Chondrocyte (in vitro differentiated cells): Measurements from ENCODE around the gene HS6ST3. TPM values are rescaled to one million over a fixed set of nuclear protein-coding genes. Genes with fewer than 3 reads are reported as not detected.

ENCODE experiments used
- DNase-seq: peaks from one replicate; pipeline ENCODE4 v3.0.0; 2021; ENCODE audit warnings: mixed read lengths, low spot score
- H3K27ac Mint-ChIP-seq: one replicate; pipeline ENCODE4 v1.8.0; 2021; ENCODE audit warnings: mild to moderate bottlenecking, moderate library complexity, mixed read lengths; ENCODE audit not compliant: unreplicated experiment
- H3K27me3 Mint-ChIP-seq: 2 replicates; pipeline ENCODE4 v1.8.0; 2021; ENCODE audit warnings: low read depth, mixed read lengths
- H3K36me3 Mint-ChIP-seq: 2 replicates; pipeline ENCODE4 v1.8.0; 2021; ENCODE audit warnings: low read depth, mixed read lengths
- H3K4me1 Mint-ChIP-seq: 2 replicates; pipeline ENCODE4 v1.8.0; 2021; ENCODE audit warnings: low read depth, mild to moderate bottlenecking, mixed read lengths
- H3K4me3 Mint-ChIP-seq: one replicate; pipeline ENCODE4 v1.8.0; 2021; ENCODE audit warnings: mild to moderate bottlenecking, moderate library complexity, mixed read lengths; ENCODE audit not compliant: unreplicated experiment
- H3K9me3 Mint-ChIP-seq: 2 replicates; pipeline ENCODE4 v1.8.0; 2021; ENCODE audit warnings: low read depth, mixed read lengths
- microRNA-seq: library from miRNA; unstranded; fragments of <30 nt; microRNA quantifications from one replicate; pipeline ENCODE4 v1.2.0, GENCODE V29; 2020; ENCODE audit warnings: borderline number of aligned reads
- total RNA-seq: library from RNA; stranded (reverse); gene quantifications from 3 replicates; pipeline ENCODE4 v1.2.1, GENCODE V29; 2021
- TF ChIP-seq, protein P1 (sequence below): fragments of 200-600 bp; sonication (generic); IDR thresholded peaks from 2 replicates; pipeline ENCODE4 v1.5.0; 2021; ENCODE audit warnings: antibody characterized with exemption, mild to moderate bottlenecking, moderate library complexity

Gene HS6ST3
- total RNA-seq, 1 donor from 2014 or later, result not detected

DNA sequence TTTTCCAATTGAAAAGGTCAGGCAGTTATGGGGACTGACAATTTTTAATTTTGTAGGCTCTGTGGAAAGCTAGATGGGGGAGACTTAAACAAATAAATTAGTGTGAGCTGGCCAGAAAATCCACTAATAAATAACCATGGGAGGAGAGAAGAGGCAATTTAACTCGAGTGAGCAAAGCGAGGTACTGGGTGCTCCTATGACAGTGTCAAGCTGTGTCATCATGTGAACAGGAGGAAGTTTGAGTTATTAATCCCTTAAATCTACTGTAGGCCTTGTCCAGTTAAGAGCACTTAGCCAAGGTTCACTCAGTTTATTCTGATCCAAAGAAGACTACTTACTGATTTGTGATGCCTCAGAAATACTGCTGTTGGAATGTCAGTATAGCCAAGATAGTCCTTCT, 781.6 kb downstream of the HS6ST3 start:
- H3K36me3 Mint-ChIP-seq, result no peaks in the 10 kb centered on the region
- no peak for DNase-seq
- H3K9me3 Mint-ChIP-seq, result no peaks in the 10 kb centered on the region
- H3K27ac Mint-ChIP-seq, result no peak overlapping the region
- peaks cover 20% of the 10 kb centered on the region for H3K27me3 Mint-ChIP-seq
- TF ChIP-seq, protein P1, sequence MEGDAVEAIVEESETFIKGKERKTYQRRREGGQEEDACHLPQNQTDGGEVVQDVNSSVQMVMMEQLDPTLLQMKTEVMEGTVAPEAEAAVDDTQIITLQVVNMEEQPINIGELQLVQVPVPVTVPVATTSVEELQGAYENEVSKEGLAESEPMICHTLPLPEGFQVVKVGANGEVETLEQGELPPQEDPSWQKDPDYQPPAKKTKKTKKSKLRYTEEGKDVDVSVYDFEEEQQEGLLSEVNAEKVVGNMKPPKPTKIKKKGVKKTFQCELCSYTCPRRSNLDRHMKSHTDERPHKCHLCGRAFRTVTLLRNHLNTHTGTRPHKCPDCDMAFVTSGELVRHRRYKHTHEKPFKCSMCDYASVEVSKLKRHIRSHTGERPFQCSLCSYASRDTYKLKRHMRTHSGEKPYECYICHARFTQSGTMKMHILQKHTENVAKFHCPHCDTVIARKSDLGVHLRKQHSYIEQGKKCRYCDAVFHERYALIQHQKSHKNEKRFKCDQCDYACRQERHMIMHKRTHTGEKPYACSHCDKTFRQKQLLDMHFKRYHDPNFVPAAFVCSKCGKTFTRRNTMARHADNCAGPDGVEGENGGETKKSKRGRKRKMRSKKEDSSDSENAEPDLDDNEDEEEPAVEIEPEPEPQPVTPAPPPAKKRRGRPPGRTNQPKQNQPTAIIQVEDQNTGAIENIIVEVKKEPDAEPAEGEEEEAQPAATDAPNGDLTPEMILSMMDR, result no peak
- H3K4me3 Mint-ChIP-seq, result no peak overlapping the region
- no peaks in the 10 kb centered on the region for H3K4me1 Mint-ChIP-seq

DNA sequence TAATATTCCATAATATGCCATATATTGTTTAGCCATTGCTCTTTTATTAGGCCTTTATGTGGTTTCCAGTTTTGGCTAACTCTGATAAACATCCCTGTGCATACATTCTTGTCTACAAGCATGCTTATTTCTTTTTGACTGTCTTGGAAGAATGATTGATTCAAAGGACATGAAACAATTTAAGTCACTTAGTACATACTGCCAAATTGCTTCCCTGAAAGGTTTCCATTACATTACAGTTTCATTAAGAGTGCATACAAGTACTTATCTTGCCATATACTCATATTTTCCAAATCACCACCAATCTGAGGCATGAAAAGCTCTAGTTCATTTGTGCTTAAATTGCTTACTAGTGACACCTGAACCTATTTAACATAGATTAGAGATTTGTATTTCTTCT, 790.5 kb downstream of the HS6ST3 start:
- TF ChIP-seq, protein P1, result no peak
- Mint-ChIP-seq H3K27me3 (peaks cover 14% of the 10 kb centered on the region), H3K9me3 (peaks cover 10% of the 10 kb centered on the region), H3K4me3 (no peak overlapping the region), H3K36me3 (peaks cover 2% of the 10 kb centered on the region), H3K4me1 (no peaks in the 10 kb centered on the region), H3K27ac (no peak overlapping the region)
- no peak for DNase-seq

Small RNA genes within 50 kb of the gene (microRNA-seq; reads per million reads assigned to microRNA genes)
- gene MIR4501, result not detected

Other genes starting within 250 kb of the HS6ST3 start
- 35.7 to 48.1 TPM (median 40.3 TPM) in 3 replicates for gene UGGT2, start 36.7 kb upstream of the HS6ST3 start, total RNA-seq